Suppressor macrophage (primary cell): ENCODE results near the gene FTH1.

Source experiments
- DNase-seq, 4 experiments: peaks; one replicate each; pipeline ENCODE4 v3.0.0-alpha.2; 2020 to 2022

FTH1 gene

DNA sequence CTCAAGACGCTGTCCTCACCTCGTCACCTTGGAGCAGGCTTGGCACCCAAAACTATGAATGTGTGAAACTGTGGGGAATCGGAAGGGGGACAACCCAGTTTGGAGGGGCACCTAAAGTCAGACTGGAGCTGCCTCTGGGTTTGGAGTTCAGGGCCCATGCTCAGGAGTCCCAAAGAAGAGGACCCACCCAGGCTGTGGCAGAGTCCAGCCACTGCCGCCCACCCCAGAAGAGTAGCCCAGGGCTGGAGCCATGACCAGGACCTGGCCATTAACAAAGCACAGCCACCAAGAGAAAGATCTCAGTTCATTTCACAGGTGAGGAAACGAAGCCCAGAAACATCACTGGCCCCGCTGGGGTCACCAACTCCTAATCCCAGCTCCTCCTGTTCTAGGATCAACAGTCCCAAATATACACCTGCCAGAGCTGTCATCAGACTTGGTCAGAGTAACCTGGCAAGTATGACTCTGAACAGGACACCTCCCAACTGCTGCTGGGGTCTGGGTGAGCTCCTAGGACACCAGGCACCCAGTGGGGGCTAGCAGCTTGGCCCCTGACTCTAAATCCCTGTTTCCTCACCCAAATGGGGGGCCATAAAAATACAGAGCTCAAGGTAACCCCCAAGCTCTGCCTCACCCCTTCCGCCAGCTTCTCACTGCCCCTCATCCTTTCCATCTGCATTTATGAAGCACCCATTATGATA is 52.8 kb downstream of the FTH1 start:
- DNase-seq = peak in 1 of 4 experiments; percentile 2
